GM21737 (cell line): Measurements from ENCODE around the gene BLTP3B.
"Not testable (repeated sequence)": the region's sequence is repeated elsewhere in the genome, so short reads cannot be mapped to it uniquely, and the experiment has no call there.

Source experiments
- ATAC-seq: cut with Tn5 transposase; IDR thresholded peaks from one replicate; pipeline ENCODE4 v1.9.1; 2021; ENCODE audit warnings: mild to moderate bottlenecking, moderate library complexity; ENCODE audit not compliant: unreplicated experiment

Gene BLTP3B, protein sequence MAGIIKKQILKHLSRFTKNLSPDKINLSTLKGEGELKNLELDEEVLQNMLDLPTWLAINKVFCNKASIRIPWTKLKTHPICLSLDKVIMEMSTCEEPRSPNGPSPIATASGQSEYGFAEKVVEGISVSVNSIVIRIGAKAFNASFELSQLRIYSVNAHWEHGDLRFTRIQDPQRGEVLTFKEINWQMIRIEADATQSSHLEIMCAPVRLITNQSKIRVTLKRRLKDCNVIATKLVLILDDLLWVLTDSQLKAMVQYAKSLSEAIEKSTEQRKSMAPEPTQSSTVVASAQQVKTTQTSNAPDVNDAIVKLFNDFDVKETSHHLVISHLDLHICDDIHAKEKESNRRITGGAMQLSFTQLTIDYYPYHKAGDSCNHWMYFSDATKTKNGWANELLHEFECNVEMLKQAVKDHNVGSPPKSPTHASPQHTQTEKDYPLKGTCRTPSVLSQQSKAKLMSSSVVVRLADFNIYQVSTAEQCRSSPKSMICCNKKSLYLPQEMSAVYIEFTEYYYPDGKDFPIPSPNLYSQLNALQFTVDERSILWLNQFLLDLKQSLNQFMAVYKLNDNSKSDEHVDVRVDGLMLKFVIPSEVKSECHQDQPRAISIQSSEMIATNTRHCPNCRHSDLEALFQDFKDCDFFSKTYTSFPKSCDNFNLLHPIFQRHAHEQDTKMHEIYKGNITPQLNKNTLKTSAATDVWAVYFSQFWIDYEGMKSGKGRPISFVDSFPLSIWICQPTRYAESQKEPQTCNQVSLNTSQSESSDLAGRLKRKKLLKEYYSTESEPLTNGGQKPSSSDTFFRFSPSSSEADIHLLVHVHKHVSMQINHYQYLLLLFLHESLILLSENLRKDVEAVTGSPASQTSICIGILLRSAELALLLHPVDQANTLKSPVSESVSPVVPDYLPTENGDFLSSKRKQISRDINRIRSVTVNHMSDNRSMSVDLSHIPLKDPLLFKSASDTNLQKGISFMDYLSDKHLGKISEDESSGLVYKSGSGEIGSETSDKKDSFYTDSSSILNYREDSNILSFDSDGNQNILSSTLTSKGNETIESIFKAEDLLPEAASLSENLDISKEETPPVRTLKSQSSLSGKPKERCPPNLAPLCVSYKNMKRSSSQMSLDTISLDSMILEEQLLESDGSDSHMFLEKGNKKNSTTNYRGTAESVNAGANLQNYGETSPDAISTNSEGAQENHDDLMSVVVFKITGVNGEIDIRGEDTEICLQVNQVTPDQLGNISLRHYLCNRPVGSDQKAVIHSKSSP (N-terminal part only)

DNA sequence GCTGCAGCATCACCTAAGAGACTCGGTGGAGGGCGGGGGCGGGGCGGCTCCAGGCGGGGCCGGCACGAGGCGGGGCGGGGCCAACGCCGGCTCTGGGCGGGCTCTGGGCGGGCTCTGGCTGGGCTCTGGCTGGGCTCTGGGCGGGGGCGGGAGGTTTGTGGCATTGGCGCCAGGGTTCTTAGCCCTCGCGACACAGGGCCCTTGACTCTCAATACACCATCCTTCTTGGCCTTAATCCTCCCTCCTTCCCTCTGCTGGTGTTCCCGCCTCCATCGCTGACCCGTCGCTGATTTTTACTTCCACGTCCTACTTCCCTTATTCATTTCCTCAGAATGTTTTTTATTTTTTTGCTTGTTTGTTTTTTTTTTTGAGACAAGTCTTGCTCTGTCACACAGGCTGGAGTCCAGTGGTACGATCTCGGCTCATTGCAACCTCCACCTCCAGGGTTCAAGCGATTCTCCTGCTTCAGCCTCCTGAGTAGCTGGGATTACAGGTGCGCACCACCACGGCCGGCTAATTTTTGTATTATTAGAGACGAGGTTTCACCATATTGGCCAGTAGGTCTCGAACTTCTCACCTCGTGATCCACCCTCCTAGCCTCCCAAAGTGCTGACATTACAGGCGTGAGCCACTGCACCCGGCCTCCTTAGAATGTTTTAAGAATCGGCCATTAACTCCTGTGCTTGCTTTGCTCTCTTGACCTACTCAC is at the start of gene BLTP3B:
BLTP3B (minus strand) TSS at position 24 of the 709 bp plus-strand sequence. CDS start 239 bp downstream, outside the sequence.
- ATAC-seq: peak; percentile 77

DNA sequence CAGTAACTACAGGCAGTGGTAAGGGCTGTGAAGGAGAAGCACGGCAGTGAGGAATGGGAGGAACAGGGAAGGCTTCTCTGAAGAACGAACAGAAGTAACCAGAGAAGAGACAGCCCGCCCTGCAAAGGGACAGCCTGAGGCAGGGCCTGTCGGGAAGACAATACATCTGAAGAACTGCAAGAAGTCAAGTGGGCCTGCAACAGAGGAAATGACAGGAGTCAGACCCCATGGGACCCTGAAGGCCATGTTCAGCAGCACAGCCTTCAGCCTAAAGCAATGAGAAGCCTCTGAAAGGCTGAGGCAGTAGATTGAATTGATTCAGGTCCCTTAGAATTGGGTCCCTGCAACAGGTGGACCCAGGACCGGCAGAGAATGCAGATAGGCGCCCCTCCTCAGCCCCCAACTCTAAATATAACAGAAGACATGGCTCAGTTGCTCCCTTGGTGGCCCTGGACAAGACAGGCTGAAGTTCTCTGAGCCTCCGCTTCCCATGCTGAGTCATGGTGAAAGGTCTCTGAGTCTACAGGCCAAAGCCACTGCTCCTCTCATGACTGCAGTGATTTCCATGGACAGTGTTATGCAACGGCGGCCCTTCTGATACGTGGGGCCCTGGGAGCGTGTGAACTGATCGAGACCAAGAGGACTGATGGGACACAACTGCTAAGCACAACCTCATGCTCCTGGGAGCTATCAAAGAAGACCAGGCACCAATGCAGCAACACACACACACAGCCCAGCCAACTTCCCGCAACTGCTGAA is 47.1 kb upstream of the BLTP3B start:
- ATAC-seq: no peak

DNA sequence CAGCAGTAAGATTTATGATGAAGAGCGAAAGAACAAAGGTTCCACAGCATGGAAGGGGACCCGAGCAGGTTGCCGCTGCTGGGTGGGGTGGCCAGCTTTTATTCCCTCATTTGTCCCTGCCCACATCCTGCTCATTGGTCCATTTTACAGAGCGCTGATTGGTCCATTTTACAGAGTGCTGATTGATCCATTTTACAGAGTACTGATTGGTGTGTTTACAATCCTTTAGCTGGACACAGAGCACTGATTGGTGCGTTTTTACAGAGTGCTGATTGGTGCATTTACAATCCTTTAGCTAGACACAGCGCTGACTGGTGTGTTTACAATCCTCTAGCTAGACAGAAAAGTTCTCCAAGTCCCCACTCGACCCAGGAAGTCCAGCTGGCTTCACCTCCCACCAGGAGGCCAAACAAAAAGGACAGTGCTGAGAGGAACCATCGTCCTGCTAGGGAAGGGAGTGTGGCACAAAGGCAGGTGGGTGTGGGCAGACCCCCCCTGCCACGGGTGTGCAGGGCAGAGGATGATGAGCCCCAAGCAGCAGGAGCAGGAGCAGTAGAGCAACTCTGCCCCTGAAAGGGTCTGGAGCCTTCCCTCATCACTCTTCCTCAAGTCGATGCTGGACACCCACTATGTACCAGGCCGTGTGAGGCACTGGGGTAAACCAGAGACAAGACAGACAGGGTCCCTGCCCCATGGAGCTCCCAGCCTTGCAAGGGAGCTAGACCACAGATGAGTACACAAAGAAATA is 46.4 kb upstream of the BLTP3B start:
- not testable (repeated sequence) for ATAC-seq

DNA sequence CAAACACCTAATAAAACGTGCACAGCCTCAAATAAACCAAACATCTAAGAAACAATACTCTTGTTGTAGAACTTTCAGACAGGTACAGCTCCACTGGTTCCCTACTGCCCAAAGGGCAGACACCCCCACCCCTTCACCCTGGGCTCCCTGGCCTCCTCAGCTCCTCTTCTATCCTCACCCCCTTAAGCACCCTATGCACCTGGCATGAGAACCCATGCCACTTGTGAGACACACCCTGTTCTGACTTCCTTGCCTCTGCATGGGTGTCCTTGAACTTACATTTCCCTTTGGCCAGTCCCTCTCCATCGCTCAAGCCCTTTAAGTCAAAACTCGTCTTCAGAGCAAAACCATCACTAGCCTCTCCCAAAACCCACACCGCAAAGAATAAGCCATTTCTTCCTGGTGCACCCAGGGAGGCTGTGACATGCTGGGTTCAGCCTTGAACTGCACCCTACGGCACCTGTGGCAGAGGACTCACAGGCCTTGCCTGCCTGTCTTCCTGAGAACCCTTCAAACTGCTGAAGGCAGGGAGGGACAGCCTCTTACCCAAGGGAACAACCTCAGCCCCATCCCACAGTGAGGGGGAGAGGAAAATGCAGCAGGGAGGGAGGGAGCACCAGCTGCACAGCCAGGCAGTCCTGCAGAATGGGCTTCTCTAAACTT is 45.3 kb upstream of the BLTP3B start:
- no peak for ATAC-seq

DNA sequence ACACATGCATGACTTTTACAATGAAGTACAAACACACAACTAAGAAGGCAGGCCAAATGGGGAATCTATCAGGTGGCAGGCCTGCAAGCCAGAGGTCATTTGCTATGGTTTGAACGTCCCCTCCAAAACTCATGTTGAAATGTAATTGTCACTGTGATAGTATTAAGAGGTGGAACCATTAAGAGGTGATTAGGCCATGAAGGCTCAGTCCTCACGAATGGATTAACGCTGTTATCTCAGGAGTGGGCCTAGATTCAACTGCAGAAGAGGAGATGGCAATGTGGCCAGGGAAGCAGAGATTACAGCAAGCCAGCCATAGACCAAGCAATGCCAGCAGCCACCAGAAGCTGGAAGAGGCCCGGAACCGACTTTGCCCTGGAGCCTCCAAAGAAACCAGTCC is 44.4 kb upstream of the BLTP3B start:
- ATAC-seq: no peak

DNA sequence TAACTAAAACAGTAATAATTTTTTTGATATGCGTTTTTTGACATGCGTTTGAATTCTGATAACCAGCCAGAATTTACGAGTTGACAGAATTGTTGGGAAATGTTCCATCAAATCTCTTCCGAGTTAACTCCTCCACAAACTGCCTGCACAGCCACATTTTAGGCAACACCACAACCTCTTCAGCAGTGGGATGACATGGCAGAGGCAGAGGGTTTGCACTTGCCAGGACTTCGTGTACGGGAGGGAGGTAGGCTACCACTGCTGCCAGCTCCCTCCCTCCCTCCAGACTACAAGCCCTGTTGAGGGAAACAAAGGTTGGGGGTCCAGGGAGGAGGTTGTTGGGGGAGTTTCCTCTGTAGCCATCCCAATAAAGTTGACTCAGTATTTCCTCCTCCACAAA is 43.4 kb upstream of the BLTP3B start:
- ATAC-seq: no peak

DNA sequence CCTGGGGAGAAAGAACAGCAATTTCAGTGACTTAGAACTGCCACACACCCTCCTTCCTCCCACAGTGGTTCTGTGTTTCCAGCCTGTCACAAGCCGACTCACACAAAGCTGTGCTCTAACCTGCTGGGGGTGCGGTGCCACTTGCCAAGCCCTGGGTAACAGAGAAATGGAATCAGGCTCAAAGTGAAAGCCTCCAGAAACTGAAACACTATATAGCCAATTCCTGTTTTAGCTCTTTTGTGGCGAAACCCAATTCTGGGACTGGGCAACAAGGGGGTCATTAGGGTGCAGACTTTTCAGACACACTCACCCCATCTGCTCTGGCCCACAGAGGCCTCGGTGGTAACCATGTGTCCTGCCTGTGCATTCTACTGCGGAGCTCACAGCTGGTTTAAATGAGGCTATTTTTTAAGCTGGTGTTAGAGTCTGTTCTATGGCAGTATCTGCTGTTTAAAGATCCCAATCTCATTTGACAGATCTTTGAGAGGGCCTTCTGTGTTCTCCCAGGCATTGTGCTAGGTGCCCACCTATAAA is 42.8 kb upstream of the BLTP3B start:
- ATAC-seq: peak; percentile 68

DNA sequence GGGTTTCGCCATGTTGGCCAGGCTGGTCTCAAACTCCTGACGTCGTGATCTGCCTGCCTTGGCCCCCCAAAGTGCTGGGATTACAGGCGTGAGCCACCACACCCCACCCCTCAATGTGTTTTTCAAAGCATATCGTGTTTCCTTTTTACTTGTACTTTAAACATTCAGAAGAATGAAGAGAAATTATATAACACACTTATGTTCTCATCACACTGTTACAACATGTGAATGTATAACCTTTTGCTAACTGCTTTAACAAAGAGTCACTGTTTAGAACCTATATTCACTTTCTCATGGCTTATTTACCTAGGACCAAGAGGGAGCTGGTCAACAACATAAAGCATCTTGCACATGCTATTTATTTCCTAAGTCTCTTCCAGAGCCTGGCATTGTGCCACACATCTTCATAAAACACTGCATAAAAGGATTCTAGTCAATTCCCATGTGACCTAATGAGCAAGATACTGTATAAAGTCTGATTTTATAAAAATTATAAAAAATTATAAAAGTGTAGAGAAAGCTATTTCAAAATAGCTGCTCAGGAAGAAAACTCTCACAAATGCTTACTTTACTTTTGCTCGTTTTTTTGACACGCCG is 42.0 kb upstream of the BLTP3B start:
- no peak for ATAC-seq

DNA sequence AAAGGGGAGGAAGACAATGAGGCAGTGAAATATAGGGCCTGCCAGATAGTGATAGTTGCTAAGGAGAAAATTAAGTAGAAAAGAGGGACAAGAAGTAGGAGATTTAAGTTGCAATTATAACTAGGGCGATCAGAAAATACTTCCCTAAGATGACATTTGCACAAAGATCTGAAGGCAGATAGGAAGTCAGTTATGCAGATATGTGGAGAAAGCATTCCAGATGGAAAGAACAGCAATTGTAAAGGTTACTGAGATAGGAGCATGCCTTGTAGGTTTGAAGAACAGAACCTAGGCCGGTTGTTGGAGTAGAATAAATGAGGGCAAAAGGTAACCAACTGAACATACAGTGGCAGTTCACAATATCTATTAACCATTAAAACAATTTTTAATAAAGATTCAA is 36.6 kb upstream of the BLTP3B start:
- no peak for ATAC-seq

DNA sequence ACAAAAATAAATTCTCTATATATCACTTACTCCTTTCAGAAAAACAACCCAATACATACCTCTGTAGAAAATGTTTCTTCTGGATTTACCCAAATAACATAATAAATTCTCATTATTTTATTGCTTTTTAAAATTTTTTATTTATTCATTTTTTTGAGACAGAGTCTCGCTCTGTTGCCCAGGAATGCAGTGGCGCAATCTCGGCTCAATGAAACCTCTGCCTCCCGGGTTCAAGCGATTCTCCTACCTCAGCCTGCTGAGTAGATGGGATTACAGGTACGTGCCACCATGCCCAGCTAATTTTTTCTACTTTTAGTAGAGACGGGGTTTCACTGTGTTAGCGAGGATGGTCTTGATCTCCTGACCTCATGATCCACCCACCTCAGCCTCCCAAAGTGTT is 33.8 kb upstream of the BLTP3B start:
- not testable (repeated sequence) for ATAC-seq

DNA sequence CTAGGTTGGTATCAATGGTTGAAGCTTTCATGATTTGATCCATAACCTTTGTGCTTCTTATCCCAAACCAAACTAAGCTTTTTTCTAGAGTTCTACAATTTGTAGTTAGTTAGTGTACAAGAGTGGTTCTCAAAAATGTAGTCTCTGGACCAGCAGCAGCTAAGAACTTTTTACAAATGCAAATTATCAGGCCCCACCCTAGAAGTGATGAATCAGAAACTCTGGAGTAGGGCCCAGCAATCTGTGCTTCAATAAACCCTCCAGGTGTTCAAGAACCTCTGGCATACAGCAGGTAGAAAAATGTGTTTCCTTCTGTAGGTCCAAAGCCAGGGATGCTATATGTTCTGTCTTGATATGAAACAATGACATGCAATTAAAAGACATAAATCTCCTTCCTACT is 31.8 kb upstream of the BLTP3B start:
- ATAC-seq: no peak

DNA sequence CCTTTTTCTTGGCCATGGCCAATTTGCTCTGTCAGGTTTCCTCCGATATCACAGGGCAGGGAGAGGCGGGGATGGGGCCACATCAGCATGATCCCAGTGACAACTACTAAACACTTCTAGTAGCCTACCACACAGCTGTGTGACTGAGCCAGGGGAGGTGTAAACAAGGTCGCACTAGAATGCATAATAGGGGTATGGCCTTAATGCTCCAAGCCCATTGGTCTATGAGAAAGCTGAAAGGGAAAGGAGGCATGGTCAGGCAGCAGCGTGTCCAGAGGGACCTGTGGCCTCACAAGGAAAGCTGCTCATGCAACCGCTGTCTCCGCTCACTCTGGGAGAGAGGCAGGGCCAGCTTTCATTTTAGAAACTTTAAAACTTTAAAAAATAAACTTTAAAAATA is 30.4 kb upstream of the BLTP3B start:
- ATAC-seq: no peak

DNA sequence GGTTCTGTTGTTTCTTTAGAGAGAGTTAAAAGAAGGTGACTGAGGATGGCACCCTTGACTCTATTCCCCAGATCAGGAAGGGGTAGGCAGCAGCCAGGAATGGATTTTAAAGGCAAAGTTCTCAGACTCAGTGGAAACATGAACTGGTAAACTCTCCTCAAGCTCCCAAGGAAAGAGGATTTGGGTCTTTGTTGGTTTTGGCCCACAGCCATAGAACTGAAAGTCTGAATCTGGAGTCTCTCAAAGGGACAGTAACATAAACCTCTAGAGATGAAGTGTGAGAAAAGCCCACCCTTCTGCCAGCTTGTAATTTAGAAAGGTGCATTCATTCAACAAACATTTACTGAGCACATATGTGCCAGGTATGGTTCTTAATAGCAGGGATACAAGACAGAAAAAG is 28.6 kb upstream of the BLTP3B start:
- ATAC-seq: no peak

DNA sequence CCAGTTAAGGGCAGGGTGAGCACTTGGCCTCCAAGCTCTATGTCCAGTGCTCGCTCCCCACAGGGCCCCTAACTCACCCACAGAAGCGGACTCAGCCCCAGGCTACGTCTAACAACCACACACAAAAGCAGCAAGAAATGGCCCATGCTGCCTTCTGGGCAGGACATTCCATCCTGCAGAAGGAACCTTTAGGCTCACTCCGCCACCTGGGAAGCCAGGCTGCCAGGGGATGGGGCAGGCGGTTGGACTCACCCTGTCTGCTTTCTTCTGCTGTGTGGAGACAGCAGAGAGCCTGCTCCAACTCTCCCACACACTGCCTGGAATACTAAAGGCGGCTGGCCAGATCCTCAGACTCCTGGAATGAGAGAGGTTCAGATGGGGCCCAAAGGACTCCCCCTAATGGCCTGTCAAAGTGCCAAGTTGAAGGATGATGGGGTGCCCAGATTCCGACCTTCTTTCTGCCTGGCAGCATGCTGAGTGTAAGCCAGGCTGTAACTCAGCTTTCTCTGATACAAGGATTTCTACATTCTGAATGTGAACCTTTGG is 27.7 kb upstream of the BLTP3B start:
- ATAC-seq: no peak

DNA sequence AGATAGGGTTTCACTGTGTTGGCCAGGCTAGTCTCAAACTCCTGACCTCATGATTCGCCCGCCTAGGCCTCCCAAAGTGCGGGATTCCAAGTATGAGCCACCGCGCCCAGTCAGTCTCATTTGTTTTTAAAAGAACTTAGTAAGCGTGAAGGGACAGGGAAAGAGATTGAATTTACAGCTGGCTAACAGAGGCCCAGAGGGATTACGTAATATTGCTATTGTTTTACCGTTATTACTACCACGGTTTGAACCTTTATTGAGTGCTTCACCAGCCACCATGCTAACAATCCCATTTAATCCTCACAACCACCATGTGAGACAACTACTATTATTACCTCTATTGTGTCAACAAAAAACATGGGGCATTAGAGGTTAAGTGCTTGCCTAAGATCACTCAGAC is 26.7 kb upstream of the BLTP3B start:
- ATAC-seq: no peak

DNA sequence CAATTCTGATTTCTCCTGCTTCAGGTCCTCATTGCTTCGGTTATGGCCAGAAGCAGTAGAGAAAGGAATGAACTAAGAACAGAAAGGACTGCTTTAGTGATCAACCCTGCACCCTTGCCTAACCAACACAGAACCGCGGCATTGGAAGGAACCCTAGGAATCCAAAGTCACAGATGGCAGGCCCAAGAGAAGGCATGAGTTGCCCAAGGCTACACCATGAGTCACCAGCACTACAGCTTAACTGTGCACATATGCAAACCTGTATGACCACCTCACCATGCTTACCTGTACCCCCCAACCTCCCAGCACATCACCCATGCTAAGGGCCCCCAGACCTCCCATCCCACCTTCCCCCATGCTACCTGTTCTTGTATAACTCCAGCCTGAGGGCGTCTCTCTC is 25.9 kb upstream of the BLTP3B start:
- no peak for ATAC-seq

DNA sequence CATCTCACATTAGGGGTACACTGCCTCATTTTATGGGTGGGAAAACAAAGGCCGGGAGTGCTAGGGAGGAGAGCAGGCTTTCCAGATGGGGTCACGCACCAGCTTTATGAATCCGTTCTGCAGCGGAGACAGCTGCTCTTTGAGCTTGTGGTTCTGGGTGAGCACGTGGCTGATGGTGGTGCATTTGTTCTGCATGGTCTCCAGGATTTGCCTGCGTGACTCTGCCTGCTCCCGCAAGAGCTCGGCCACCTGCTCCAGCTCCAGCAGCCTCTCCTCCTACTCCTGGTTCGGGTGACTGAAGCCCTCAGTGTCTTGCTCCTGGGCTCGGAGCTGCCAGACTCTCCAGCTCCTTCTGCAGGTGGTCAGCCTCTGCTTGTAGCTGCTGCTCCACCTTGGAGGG is 23.6 kb upstream of the BLTP3B start:
- no peak for ATAC-seq

DNA sequence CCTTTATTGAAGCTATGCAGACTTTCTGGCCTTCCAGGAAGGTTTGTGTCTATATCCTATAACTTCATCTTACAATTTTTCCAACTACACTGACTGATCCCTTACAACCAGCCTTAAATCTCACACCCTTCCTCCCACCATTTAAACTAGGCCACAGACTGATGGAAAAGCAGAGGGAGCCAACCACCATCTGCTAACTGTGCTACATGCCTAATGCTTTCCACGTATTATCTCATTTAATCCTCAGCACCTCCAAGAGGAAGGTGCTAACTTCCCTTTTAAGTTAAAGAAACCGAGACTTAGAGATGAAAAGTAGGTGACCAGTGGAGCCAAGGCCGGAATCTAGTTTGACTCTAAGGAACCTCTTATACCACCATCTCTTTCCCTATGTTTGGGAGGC is 22.7 kb upstream of the BLTP3B start:
- no peak for ATAC-seq
